Smooth muscle cell (in vitro differentiated cells): Measurements from ENCODE around the gene REEP1. TPM values are rescaled to one million over a fixed set of nuclear protein-coding genes. Genes with fewer than 3 reads are reported as not detected.

ENCODE experiments used
- DNase-seq: peaks from one replicate; lab custom pipeline; 2025; ENCODE audit not compliant: unreplicated experiment; lab: John Stamatoyannopoulos, UW
- H2AFZ ChIP-seq: fragments of 200-600 bp; sonication (generic); 2 replicates; pipeline ENCODE4 v1.6.0; 2016; ENCODE audit warnings: antibody characterized with exemption, low read depth, mild to moderate bottlenecking
- H3F3A ChIP-seq: fragments of 200-600 bp; sonication (generic); 2 replicates; pipeline ENCODE4 v1.6.0; 2017; ENCODE audit warnings: antibody characterized with exemption, low read depth
- H3K27ac ChIP-seq: fragments of 200-600 bp; sonication (generic); 2 replicates; pipeline ENCODE4 v1.5.1; 2016; ENCODE audit warnings: low read depth, mild to moderate bottlenecking
- H3K27me3 ChIP-seq: fragments of 200-600 bp; sonication (generic); 2 replicates; pipeline ENCODE4 v1.6.1; 2016; ENCODE audit warnings: low read depth, mild to moderate bottlenecking
- H3K36me3 ChIP-seq: fragments of 200-600 bp; sonication (generic); 2 replicates; pipeline ENCODE4 v1.5.1; 2016; ENCODE audit warnings: low read depth
- H3K4me1 ChIP-seq: fragments of 200-600 bp; sonication (generic); 2 replicates; pipeline ENCODE4 v1.5.1; 2016; ENCODE audit warnings: low read depth
- H3K4me2 ChIP-seq: fragments of 200-600 bp; sonication (generic); 2 replicates; pipeline ENCODE4 v1.6.0; 2016; ENCODE audit warnings: mild to moderate bottlenecking
- H3K4me3 ChIP-seq: fragments of 200-600 bp; sonication (generic); 2 replicates; pipeline ENCODE4 v1.5.1; 2016; ENCODE audit warnings: mild to moderate bottlenecking
- H3K79me2 ChIP-seq: fragments of 200-600 bp; sonication (generic); 2 replicates; pipeline ENCODE4 v1.6.0; 2016; ENCODE audit warnings: low read depth, mild to moderate bottlenecking
- H3K9ac ChIP-seq: fragments of 200-600 bp; sonication (generic); 2 replicates; pipeline ENCODE4 v1.6.0; 2016; ENCODE audit warnings: low read depth
- H3K9me3 ChIP-seq: fragments of 200-600 bp; sonication (generic); replicated peaks from 2 replicates; pipeline ENCODE4 v1.5.1; 2016; ENCODE audit warnings: low read depth
- H4K20me1 ChIP-seq: fragments of 200-600 bp; sonication (generic); 2 replicates; pipeline ENCODE4 v1.6.0; 2016; ENCODE audit warnings: low read depth
- CTCF ChIP-seq: fragments of 200-600 bp; sonication (generic); IDR thresholded peaks from 2 replicates; pipeline ENCODE4 v1.5.1; 2017; ENCODE audit warnings: borderline replicate concordance, mild to moderate bottlenecking, antibody characterized with exemption; ENCODE audit not compliant: insufficient read depth, poor library complexity, severe bottlenecking
- WGBS: methylation state at CpG from one replicate; pipeline ENCODE4 v1.1.7; 2016; ENCODE audit warnings: low lambda C conversion rate; 5-methylcytosine and 5-hydroxymethylcytosine counted together
- polyA plus RNA-seq: library from polyadenylated mRNA; unstranded; fragments of >200 nt; fragmentation: Nextera tagmentation; extraction: Ambion mirVana; gene quantifications from 2 replicates; pipeline ENCODE4 v1.2.1, GENCODE V29; 2016
- total RNA-seq: library from RNA; depleted of rRNA; stranded (reverse); fragments of >200 nt; gene quantifications from 2 replicates; pipeline ENCODE4 v1.2.3, GENCODE V29; 2014

Gene REEP1
- total and polyA plus RNA-seq, 2 experiments from 2014 or later = not detected

- no peaks in the 10 kb centered on the region for H3K9me3 ChIP-seq
- H3K4me1 ChIP-seq = peaks cover 3% of the 10 kb centered on the region
- no peak overlapping the region for H3K27ac ChIP-seq
- peaks cover 7% of the 10 kb centered on the region for H3F3A ChIP-seq
- no peak overlapping the region for H3K4me3 ChIP-seq
- H3K27me3 ChIP-seq = peaks cover 14% of the 10 kb centered on the region
- no peaks in the 10 kb centered on the region for H3K36me3 ChIP-seq
- DNase-seq = no peak
- H3K79me2 ChIP-seq = no peaks in the 10 kb centered on the region
- WGBS = 81% methylated on average over 3 of the region's 3 CpGs
- H3K9ac ChIP-seq = no peak overlapping the region
- no peaks in the 10 kb centered on the region for H4K20me1 ChIP-seq
- no peak overlapping the region for H2AFZ ChIP-seq
- no peak overlapping the region for H3K4me2 ChIP-seq
- no peak for TF ChIP-seq CTCF
Measured at GRCh38 chr2:86301711-86302202, 35.7 kb downstream of the REEP1 start.

GRCh38 chr2:86301009-86301408 lies 36.4 kb downstream of the REEP1 start:
- Histone ChIP-seq H2AFZ (no peak overlapping the region), H3K79me2 (no peaks in the 10 kb centered on the region), H3F3A (peaks cover 7% of the 10 kb centered on the region), H3K27me3 (peaks cover 14% of the 10 kb centered on the region), H3K4me3 (no peak overlapping the region), H3K27ac (no peak overlapping the region), H3K4me2 (no peak overlapping the region), H3K36me3 (no peaks in the 10 kb centered on the region), H3K4me1 (peaks cover 3% of the 10 kb centered on the region), H3K9me3 (no peaks in the 10 kb centered on the region), H4K20me1 (no peaks in the 10 kb centered on the region), H3K9ac (no peak overlapping the region)
- WGBS = 58% methylated on average over 6 of the region's 6 CpGs
- no peak for TF ChIP-seq CTCF
- no peak for DNase-seq

- WGBS = 58% methylated on average over 3 of the region's 3 CpGs
- DNase-seq = no peak
- H3K36me3 ChIP-seq = no peaks in the 10 kb centered on the region
- no peak overlapping the region for H3K27ac ChIP-seq
- no peak for TF ChIP-seq CTCF
- H3K9me3 ChIP-seq = no peaks in the 10 kb centered on the region
- no peaks in the 10 kb centered on the region for H3K79me2 ChIP-seq
- H3K4me3 ChIP-seq = no peak overlapping the region
- no peak overlapping the region for H3K4me2 ChIP-seq
- H3K4me1 ChIP-seq = peaks cover 3% of the 10 kb centered on the region
- peaks cover 11% of the 10 kb centered on the region for H3K27me3 ChIP-seq
- no peak overlapping the region for H2AFZ ChIP-seq
- H3F3A ChIP-seq = peaks cover 7% of the 10 kb centered on the region
- H3K9ac ChIP-seq = no peak overlapping the region
- no peaks in the 10 kb centered on the region for H4K20me1 ChIP-seq
Measured at GRCh38 chr2:86300496-86300895, 36.9 kb downstream of the REEP1 start.
